B cell (primary cell): ENCODE data around the gene MOB2. TPM values are rescaled to one million over a fixed set of nuclear protein-coding genes. Genes with fewer than 3 reads are reported as not detected.

Experiments
- ATAC-seq: fragments of 200-7000 bp; cut with Tn5 transposase; one replicate; pipeline ENCODE4 v1.10.0; 2021; ENCODE audit warnings: low read depth, mild to moderate bottlenecking, moderate number of reproducible peaks, moderate library complexity
- CTCF ChIA-PET: fragments of 350-600 bp; sonication (Branson Sonifier 250); formaldehyde crosslinking; loops from one replicate; lab custom pipeline; 2021; ENCODE audit warnings: antibody characterized with exemption, inconsistent platforms; lab: Charles Lee
- POLR2A ChIA-PET: fragments of 350-600 bp; sonication (Branson Sonifier 250); formaldehyde crosslinking; loops from one replicate; lab custom pipeline; 2021; ENCODE audit warnings: antibody characterized with exemption; lab: Charles Lee
- DNase-seq: peaks from one replicate; pipeline ENCODE4 v3.0.0; 2013
- H2AFZ ChIP-seq: 2 replicates; pipeline ENCODE4 v1.6.1; 2012; ENCODE audit warnings: mild to moderate bottlenecking, low read depth, low read length; ENCODE audit not compliant: insufficient read depth, poor library complexity, severe bottlenecking
- H3K27ac ChIP-seq, 2 donors: 1 replicate in 1 of 2; 2 replicates in 1 of 2; pipeline ENCODE4 v1.5.1; 2012 to 2013; ENCODE audit warnings: low read length in 2 of 2, mild to moderate bottlenecking in 2 of 2, moderate library complexity in 1 of 2
- H3K27me3 ChIP-seq, 4 experiments: fragments of 200-600 bp in 1 of 4; sonication (generic) in 1 of 4; replicated peaks in 1 of 4; 1 replicate in 2 of 4; 2 replicates in 2 of 4; pipeline versions ENCODE4 v1.6.1 to v1.7.0; 2013 to 2016; ENCODE audit warnings: low read length in 3 of 4, mild to moderate bottlenecking in 2 of 4, mixed read lengths in 1 of 4, moderate library complexity in 1 of 4; ENCODE audit not compliant: insufficient read depth in 4 of 4, control insufficient read depth in 3 of 4; ENCODE audit errors: control extremely low read depth in 1 of 4
- H3K36me3 ChIP-seq, 2 experiments: replicated peaks in 1 of 2; 1 replicate in 1 of 2; 2 replicates in 1 of 2; pipeline versions ENCODE4 v1.6.1 to v1.7.1; 2013; ENCODE audit warnings: low read length in 1 of 2; ENCODE audit not compliant: insufficient read depth in 2 of 2, control insufficient read depth in 1 of 2; ENCODE audit errors: control extremely low read depth in 1 of 2, extremely low read depth in 1 of 2
- H3K4me1 ChIP-seq, 2 donors: fragments of 200-600 bp in 1 of 2; sonication (generic) in 1 of 2; 1 replicate in 1 of 2; 2 replicates in 1 of 2; pipeline versions ENCODE4 v1.5.1 to v1.6.1; 2013 to 2017; ENCODE audit warnings: low read length in 2 of 2; ENCODE audit not compliant: control insufficient read depth in 2 of 2, insufficient read depth in 2 of 2
- H3K4me2 ChIP-seq: replicated peaks from 2 replicates; pipeline ENCODE3; 2012; ENCODE audit warnings: mild to moderate bottlenecking, low read depth, low read length; ENCODE audit not compliant: poor library complexity, severe bottlenecking
- H3K4me3 ChIP-seq, 5 experiments: fragments of 200-600 bp in 1 of 5; sonication (generic) in 1 of 5; 1 replicate in 3 of 5; 2 replicates in 2 of 5; pipeline versions ENCODE4 v1.5.1 to v1.7.0; 2011 to 2016; ENCODE audit warnings: low read length in 4 of 5, mild to moderate bottlenecking in 4 of 5, low read depth in 2 of 5, control low read depth in 1 of 5, moderate library complexity in 1 of 5; ENCODE audit not compliant: insufficient read depth in 1 of 5; ENCODE audit errors: control extremely low read depth in 1 of 5, extremely low read depth in 1 of 5
- H3K79me2 ChIP-seq: fragments of 200-600 bp; sonication (generic); one replicate; pipeline ENCODE4 v1.6.0; 2016; ENCODE audit warnings: low read length; ENCODE audit not compliant: control insufficient read depth, insufficient read depth
- H3K9ac ChIP-seq: fragments of 200-600 bp; sonication (generic); 2 replicates; pipeline ENCODE4 v1.6.1; 2017; ENCODE audit warnings: mild to moderate bottlenecking, low read length, moderate library complexity
- H3K9me3 ChIP-seq, 3 donors: one replicate each; pipeline versions ENCODE4 v1.6.1 to v1.7.1; 2013; ENCODE audit warnings: low read length in 2 of 3; ENCODE audit not compliant: control insufficient read depth in 2 of 3, insufficient read depth in 1 of 3; ENCODE audit errors: control extremely low read depth in 1 of 3
- H4K20me1 ChIP-seq: 2 replicates; pipeline ENCODE4 v1.6.0; 2012; ENCODE audit warnings: mild to moderate bottlenecking, low read length; ENCODE audit not compliant: insufficient read depth, control insufficient read depth, poor library complexity, severe bottlenecking
- H3K27ac Mint-ChIP-seq: one replicate; pipeline ENCODE4 v1.8.0; 2021; ENCODE audit warnings: mixed read lengths
- H3K27me3 Mint-ChIP-seq: one replicate; pipeline ENCODE4 v1.8.0; 2021; ENCODE audit warnings: mixed read lengths
- H3K4me1 Mint-ChIP-seq: one replicate; pipeline ENCODE4 v1.8.0; 2021; ENCODE audit warnings: mixed read lengths
- H3K4me3 Mint-ChIP-seq: one replicate; pipeline ENCODE4 v1.8.0; 2021; ENCODE audit warnings: mixed read lengths
- H3K9me3 Mint-ChIP-seq: one replicate; pipeline ENCODE4 v1.8.0; 2022; ENCODE audit warnings: mixed read lengths; ENCODE audit not compliant: insufficient read depth
- CTCF ChIP-seq: fragments of 200-600 bp; IDR thresholded peaks from one replicate; pipeline ENCODE4 v1.8.0; 2022; ENCODE audit warnings: antibody characterized with exemption, mild to moderate bottlenecking
- EZH2 ChIP-seq: IDR thresholded peaks from 2 replicates; pipeline ENCODE4 v1.6.1; 2012; ENCODE audit warnings: borderline replicate concordance, low read depth, mild to moderate bottlenecking, moderate library complexity, low read length; ENCODE audit not compliant: insufficient read depth, poor library complexity, severe bottlenecking
- WGBS: methylation state at CpG from one replicate; pipeline ENCODE4 v1.1.5; 2013; ENCODE audit warnings: missing lambda C conversion rate; ENCODE audit not compliant: insufficient coverage; 5-methylcytosine and 5-hydroxymethylcytosine counted together
- intact Hi-C: fragments of 100-400 bp; cut with micrococcal nuclease; formaldehyde crosslinking; loops from one replicate; pipeline ENCODE4 v1.10.0; 2022
- polyA plus RNA-seq: library from polyadenylated mRNA; depleted of rRNA; stranded (reverse); fragments of >200 nt; gene quantifications from 2 replicates; pipeline ENCODE4 v1.2.3, GENCODE V29; 2012
- total RNA-seq, 2 donors: library from RNA; stranded (reverse); fragments of 120-200 nt in 1 of 2; gene quantifications; 1 replicate in 1 of 2; 2 replicates in 1 of 2; pipeline versions ENCODE4 v1.2.3 to v1.2.4, GENCODE V29; 2013 to 2022

MOB2 gene
- total and polyA plus RNA-seq, 2 donors (not counting 1 experiment from before 2014, with no cell fraction given): 55.7 to 57.6 TPM

- H3K9ac ChIP-seq: no peak overlapping the region
- H3K4me1 ChIP-seq: peaks cover 0 to 4% of the 10 kb centered on the region in 2 donors
- no peak overlapping the region for H3K4me3 ChIP-seq
- H3K9me3 ChIP-seq: no peaks in the 10 kb centered on the region
- intact Hi-C loops: loop anchor here (5.0 kb wide), 1 partner anchor 119 kb away; the partner anchor contains the start of gene DUSP8
- Mint-ChIP-seq H3K4me1 (no peaks in the 10 kb centered on the region), H3K9me3 (no peaks in the 10 kb centered on the region), H3K4me3 (no peak overlapping the region), H3K27ac (no peak overlapping the region), H3K27me3 (no peaks in the 10 kb centered on the region)
- DNase-seq: peak; percentile 21
- H2AFZ ChIP-seq: no peak overlapping the region
- H3K36me3 ChIP-seq: no peaks in the 10 kb centered on the region
- H3K27me3 ChIP-seq: no peaks in the 10 kb centered on the region
- no peak overlapping the region for H3K27ac ChIP-seq
- H3K4me2 ChIP-seq: peak overlapping the region; percentile 3
- CTCF ChIA-PET: interaction anchor here (0.8 to 2.1 kb wide), 4 partner anchors 120 to 124 kb away, joined by 4 to 7 read pairs (median 6); no protein-coding TSS in a partner anchor
- TF ChIP-seq CTCF (peak; percentile 32), EZH2 (no peak)
- no peaks in the 10 kb centered on the region for H4K20me1 ChIP-seq
- POLR2A ChIA-PET: no interaction called here
- no peaks in the 10 kb centered on the region for H3K79me2 ChIP-seq
- WGBS: 26% methylated on average over 17 of the region's 17 CpGs
- ATAC-seq: peak; percentile 66
Observed at GRCh38 chr11:1453611-1454034, 33.0 kb downstream of the MOB2 start.

- no peaks in the 10 kb centered on the region for H3K27me3 Mint-ChIP-seq
- H3K27ac Mint-ChIP-seq: no peak overlapping the region
- no peak overlapping the region for H3K27ac ChIP-seq
- H3K27me3 ChIP-seq: no peaks in the 10 kb centered on the region
- no peak overlapping the region for H2AFZ ChIP-seq
- ChIA-PET POLR2A (no interaction called here), CTCF (interaction anchor here (0.8 to 1.7 kb wide), 3 partner anchors 122 to 125 kb away, joined by 3 to 7 read pairs (median 5); no protein-coding TSS in a partner anchor)
- H3K4me3 ChIP-seq: no peak overlapping the region
- ATAC-seq: no peak
- H3K4me1 ChIP-seq: peaks cover 0 to 4% of the 10 kb centered on the region in 2 donors
- H3K9ac ChIP-seq: no peak overlapping the region
- H3K4me3 Mint-ChIP-seq: no peak overlapping the region
- H4K20me1 ChIP-seq: no peaks in the 10 kb centered on the region
- H3K79me2 ChIP-seq: no peaks in the 10 kb centered on the region
- H3K9me3 Mint-ChIP-seq: no peaks in the 10 kb centered on the region
- H3K4me1 Mint-ChIP-seq: no peaks in the 10 kb centered on the region
- intact Hi-C loops: loop anchor here (5.0 kb wide), 1 partner anchor 120 kb away; the partner anchor contains the start of gene DUSP8
- no peak for TF ChIP-seq CTCF
- no peak for TF ChIP-seq EZH2
- no peak overlapping the region for H3K4me2 ChIP-seq
- no peak for DNase-seq
- WGBS: 92% methylated on average over 13 of the region's 13 CpGs
- H3K36me3 ChIP-seq: no peaks in the 10 kb centered on the region
- H3K9me3 ChIP-seq: no peaks in the 10 kb centered on the region
Observed at GRCh38 chr11:1452744-1453143, 33.8 kb downstream of the MOB2 start.
